Epidermal melanocyte (primary cell): ENCODE measurements around the gene PROB1.

Source experiments
- DNase-seq: peaks from one replicate; pipeline ENCODE4 v3.0.0; 2011; ENCODE audit warnings: low spot score; ENCODE audit not compliant: insufficient read length

The PROB1 gene

DNA sequence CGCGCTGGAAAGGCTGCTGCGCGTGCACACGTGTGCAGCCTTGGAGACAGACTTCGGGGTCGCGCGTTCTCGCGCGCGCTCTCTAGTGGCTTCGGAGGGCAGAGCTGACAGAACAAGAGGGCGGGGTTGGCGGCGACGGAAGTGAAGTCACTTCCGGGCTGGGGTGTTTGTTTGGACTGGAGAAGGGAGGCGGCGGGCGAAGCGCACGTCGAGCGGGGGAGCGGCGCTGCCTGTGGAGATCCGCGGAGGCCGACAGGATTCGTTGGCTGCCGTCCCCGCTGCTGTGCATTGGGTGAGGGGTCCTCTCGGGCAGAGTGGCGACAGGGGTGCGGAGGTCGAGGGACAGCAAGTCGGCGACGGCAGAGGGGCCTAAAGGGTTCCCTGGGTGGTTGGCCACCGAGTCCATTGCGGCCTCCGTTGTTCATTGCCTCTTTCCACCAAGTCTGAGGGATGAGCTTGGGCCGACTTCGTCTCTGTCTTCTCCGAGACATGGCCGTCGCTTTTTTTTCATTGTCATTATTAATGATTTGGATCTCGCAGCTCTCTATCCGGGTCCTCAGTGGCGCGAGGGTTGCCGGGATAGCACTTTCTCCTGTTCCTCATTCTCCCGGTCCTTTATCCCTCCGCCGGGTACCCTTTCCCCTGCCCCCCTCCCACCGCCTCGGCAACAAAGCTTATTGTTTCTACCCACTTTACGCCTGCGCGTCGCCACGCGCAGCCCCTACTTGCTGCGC, 53.0 kb downstream of the PROB1 start, which contains the start of gene PAIP2:
TSS of gene PAIP2 (plus strand) at position 166 of the 734 bp plus-strand sequence. CDS start 21,931 bp downstream, outside the sequence.
- DNase-seq, result peak; percentile 82

DNA sequence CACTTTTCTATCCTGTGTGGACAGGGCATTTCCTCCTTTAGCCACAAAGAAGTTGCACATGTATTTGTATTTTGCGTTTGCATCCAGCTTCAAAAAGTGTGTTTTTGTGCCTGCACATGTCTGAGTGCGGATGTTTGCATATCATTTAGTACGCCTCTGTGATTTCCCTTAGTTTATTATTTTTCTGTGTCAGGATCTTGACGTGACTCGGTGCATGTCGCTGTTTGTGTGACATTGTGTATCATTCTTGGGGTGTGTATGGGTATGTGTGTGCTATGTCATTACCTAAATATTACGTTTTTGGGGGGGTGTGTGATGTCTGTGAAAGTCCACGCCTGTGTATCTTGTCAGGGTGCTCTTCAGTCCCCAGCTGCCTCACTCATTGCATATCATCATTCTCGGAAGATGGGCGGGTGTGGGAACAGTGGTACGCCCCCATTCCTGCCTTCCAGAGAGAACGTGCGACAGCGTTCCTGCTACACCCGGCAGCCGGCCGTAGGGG, 53.7 kb downstream of the PROB1 start:
- no peak for DNase-seq
